Measurements from ENCODE around the gene TCF4.

DNA sequence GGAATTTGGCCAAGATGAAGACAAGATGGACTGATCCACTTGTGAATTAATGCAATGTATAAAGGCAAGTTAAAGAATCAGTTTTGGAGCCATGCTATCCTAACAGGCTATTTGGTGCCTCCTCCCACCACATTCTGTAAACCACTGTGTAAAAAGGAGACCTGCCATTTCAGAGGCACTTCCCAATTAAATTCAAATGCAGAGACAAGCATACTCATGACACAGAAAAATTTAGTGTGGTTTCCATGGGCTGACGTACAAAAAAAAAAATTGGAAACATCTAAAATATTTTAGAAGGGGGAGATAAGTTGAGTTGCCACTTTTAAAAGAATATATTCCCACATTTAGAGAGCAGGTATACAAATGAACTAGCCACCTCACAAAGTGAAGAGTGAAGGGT is 112.1 kb downstream of the TCF4 start:
- no peak for TF ChIP-seq RFX5 (IDR thresholded peaks at IDR 0.05; ENCODE audit: low read length)
- TF ChIP-seq, protein P1, sequence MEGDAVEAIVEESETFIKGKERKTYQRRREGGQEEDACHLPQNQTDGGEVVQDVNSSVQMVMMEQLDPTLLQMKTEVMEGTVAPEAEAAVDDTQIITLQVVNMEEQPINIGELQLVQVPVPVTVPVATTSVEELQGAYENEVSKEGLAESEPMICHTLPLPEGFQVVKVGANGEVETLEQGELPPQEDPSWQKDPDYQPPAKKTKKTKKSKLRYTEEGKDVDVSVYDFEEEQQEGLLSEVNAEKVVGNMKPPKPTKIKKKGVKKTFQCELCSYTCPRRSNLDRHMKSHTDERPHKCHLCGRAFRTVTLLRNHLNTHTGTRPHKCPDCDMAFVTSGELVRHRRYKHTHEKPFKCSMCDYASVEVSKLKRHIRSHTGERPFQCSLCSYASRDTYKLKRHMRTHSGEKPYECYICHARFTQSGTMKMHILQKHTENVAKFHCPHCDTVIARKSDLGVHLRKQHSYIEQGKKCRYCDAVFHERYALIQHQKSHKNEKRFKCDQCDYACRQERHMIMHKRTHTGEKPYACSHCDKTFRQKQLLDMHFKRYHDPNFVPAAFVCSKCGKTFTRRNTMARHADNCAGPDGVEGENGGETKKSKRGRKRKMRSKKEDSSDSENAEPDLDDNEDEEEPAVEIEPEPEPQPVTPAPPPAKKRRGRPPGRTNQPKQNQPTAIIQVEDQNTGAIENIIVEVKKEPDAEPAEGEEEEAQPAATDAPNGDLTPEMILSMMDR (IDR thresholded peaks at IDR 0.05), result no peak
- no peak for TF ChIP-seq TCF12 (IDR thresholded peaks at IDR 0.05)
- no peak for TF ChIP-seq RAD21 (IDR thresholded peaks at IDR 0.05; ENCODE audit: low read length)
- TF ChIP-seq, protein P2, sequence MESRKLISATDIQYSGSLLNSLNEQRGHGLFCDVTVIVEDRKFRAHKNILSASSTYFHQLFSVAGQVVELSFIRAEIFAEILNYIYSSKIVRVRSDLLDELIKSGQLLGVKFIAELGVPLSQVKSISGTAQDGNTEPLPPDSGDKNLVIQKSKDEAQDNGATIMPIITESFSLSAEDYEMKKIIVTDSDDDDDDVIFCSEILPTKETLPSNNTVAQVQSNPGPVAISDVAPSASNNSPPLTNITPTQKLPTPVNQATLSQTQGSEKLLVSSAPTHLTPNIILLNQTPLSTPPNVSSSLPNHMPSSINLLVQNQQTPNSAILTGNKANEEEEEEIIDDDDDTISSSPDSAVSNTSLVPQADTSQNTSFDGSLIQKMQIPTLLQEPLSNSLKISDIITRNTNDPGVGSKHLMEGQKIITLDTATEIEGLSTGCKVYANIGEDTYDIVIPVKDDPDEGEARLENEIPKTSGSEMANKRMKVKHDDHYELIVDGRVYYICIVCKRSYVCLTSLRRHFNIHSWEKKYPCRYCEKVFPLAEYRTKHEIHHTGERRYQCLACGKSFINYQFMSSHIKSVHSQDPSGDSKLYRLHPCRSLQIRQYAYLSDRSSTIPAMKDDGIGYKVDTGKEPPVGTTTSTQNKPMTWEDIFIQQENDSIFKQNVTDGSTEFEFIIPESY (IDR thresholded peaks at IDR 0.05; ENCODE audit: borderline replicate concordance, low read depth), result no peak
- TF ChIP-seq CHD2 (IDR thresholded peaks at IDR 0.05; ENCODE audit: low read length, partially characterized antibody), result no peak
- TF ChIP-seq JUND (IDR thresholded peaks at IDR 0.05), result no peak
- TF ChIP-seq MXI1 (IDR thresholded peaks at IDR 0.05; ENCODE audit: low read depth, low read length), result no peak
- TF ChIP-seq, protein P3, sequence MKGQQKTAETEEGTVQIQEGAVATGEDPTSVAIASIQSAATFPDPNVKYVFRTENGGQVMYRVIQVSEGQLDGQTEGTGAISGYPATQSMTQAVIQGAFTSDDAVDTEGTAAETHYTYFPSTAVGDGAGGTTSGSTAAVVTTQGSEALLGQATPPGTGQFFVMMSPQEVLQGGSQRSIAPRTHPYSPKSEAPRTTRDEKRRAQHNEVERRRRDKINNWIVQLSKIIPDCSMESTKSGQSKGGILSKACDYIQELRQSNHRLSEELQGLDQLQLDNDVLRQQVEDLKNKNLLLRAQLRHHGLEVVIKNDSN (IDR thresholded peaks at IDR 0.05; ENCODE audit: borderline replicate concordance, low read depth), result no peak
